ENCODE results near the gene ELN. TPM values are rescaled to one million over a fixed set of nuclear protein-coding genes. Genes with fewer than 3 reads are reported as not detected.

ELN gene
- total and polyA plus RNA-seq, 2 of the 4 experiments (the other 2 are of a cell fraction) = 2.2 to 14.3 TPM

- H3K36me3 ChIP-seq (ENCODE audit: control insufficient read depth, insufficient read depth, low read length) = no peaks in the 10 kb centered on the region
- H2BK20ac ChIP-seq (ENCODE audit: low read depth, low read length) = peak overlapping the region; percentile 72; the same call in 1 of the 2 replicates
- 0 out of 2 replicates have a peak, but pooled peaks cover 3% of the 10 kb centered on the region for H4K20me1 ChIP-seq (ENCODE audit: insufficient read depth, low read length)
- H3K56ac ChIP-seq (ENCODE audit: extremely low read depth, insufficient read depth, low read length) = no peak overlapping the region
- peak overlapping the region; percentile 44 for H3K4ac ChIP-seq (ENCODE audit: low read depth, low read length)
- H2AK5ac ChIP-seq (ENCODE audit: low read depth, low read length) = peak overlapping the region; percentile 51; the same call in 1 of the 2 replicates
- intact Hi-C loops (cut with micrococcal nuclease) = no loop called here
- H2AK9ac ChIP-seq (replicated peaks; ENCODE audit: low read depth, low read length, poor library complexity) = no peak overlapping the region
- H3K14ac ChIP-seq (replicated peaks; ENCODE audit: low read depth, low read length) = 0 out of 2 replicates have a peak overlapping the region, but pooled peaks have one; percentile 8
- no peak for DNase-seq
- 0 out of 3 replicates have a peak overlapping the region, but pooled peaks have one; percentile 76 for H2BK15ac ChIP-seq (ENCODE audit: low read depth, low read length)
- ChIA-PET POLR2A (ENCODE audit: unreplicated experiment) (no interaction called here), CTCF (no interaction called here)
- no peak overlapping the region for H4K5ac ChIP-seq (ENCODE audit: low read depth, low read length)
- peaks cover 4% of the 10 kb centered on the region for H3K9me3 ChIP-seq (ENCODE audit: control insufficient read depth, insufficient read depth, low read length)
- peaks cover 8% of the 10 kb centered on the region for H3K9me1 ChIP-seq (ENCODE audit: insufficient read depth, low read length)
- no peak overlapping the region for H3K23ac ChIP-seq (ENCODE audit: low read depth, low read length)
- peak overlapping the region; percentile 84; the same call in 1 of the 2 replicates for H3K27ac ChIP-seq (ENCODE audit: insufficient read depth, low read length)
- no peak overlapping the region for H3K9ac ChIP-seq (ENCODE audit: low read depth, low read length)
- in situ Hi-C loops (cut with MboI; ENCODE audit: low sequenced_read_pairs) = no loop called here
- H2BK5ac ChIP-seq (ENCODE audit: low read depth, low read length, poor library complexity, severe bottlenecking) = peak overlapping the region; percentile 30
- dilution Hi-C loops (cut with HindIII; ENCODE audit: low sequenced_read_pairs, unreplicated experiment) = no loop called here
- peak overlapping the region; percentile 37 to 40; a peak in 2 of 4 replicates for H4K8ac ChIP-seq (ENCODE audit: low read depth in 2 of 2, low read length in 2 of 2)
- no peak overlapping the region for H3K4me3 ChIP-seq (ENCODE audit: insufficient read depth, low read depth, low read length)
- no peaks in the 10 kb centered on the region for H3K27me3 ChIP-seq (ENCODE audit: control insufficient read depth, insufficient read depth, low read length)
- TF ChIP-seq POLR2A (IDR thresholded peaks at IDR 0.05; ENCODE audit: low read depth, low read length) (no peak), BHLHE40 (IDR thresholded peaks at IDR 0.05; ENCODE audit: low read depth, low read length) (no peak), FOS (IDR thresholded peaks at IDR 0.05; ENCODE audit: low read depth, low read length) (no peak), SMC3 (IDR thresholded peaks at IDR 0.05; ENCODE audit: low read depth, low read length) (no peak), MAZ (IDR thresholded peaks at IDR 0.05; ENCODE audit: borderline replicate concordance, low read depth, low read length) (no peak), RCOR1 (IDR thresholded peaks at IDR 0.05; ENCODE audit: insufficient replicate concordance, low read length) (no peak), CHD1 (IDR thresholded peaks at IDR 0.05; ENCODE audit: low read depth, low read length) (no peak), CEBPB (IDR thresholded peaks at IDR 0.05; ENCODE audit: low read depth, low read length) (no peak), MAFK (IDR thresholded peaks at IDR 0.05; ENCODE audit: low read depth, low read length) (no peak), NFE2L2 (IDR thresholded peaks at IDR 0.05; ENCODE audit: low read depth, low read length) (no peak), ELK1 (IDR thresholded peaks at IDR 0.05; ENCODE audit: borderline replicate concordance, low read depth, low read length) (no peak), MXI1 (IDR thresholded peaks at IDR 0.05; ENCODE audit: borderline replicate concordance, low read depth, low read length) (no peak), CTCF (conservative IDR thresholded peaks at IDR 0.05; ENCODE audit: low read depth, low read length) (no peak)
- TF ChIP-seq, protein P1, sequence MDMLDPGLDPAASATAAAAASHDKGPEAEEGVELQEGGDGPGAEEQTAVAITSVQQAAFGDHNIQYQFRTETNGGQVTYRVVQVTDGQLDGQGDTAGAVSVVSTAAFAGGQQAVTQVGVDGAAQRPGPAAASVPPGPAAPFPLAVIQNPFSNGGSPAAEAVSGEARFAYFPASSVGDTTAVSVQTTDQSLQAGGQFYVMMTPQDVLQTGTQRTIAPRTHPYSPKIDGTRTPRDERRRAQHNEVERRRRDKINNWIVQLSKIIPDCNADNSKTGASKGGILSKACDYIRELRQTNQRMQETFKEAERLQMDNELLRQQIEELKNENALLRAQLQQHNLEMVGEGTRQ (IDR thresholded peaks at IDR 0.05; ENCODE audit: low read depth, low read length) = no peak
- BruUV-seq (replicated peaks) = no TSS peak
- H3K79me1 ChIP-seq (ENCODE audit: low read depth in 1 of 2, low read length in 2 of 2) = no peaks in the 10 kb centered on the region; a peak in 1 of 4 replicates
- ATAC-seq (ENCODE audit: low read depth) = no peak
- H3K18ac ChIP-seq (ENCODE audit: low read depth, low read length) = no peak overlapping the region; the same call in 1 of the 2 replicates
- H4K91ac ChIP-seq (ENCODE audit: insufficient read depth, low read depth, low read length) = peak overlapping the region; percentile 45; the same call in 1 of the 2 replicates
- peaks cover 20% of the 10 kb centered on the region for H3K4me1 ChIP-seq (ENCODE audit: control insufficient read depth, insufficient read depth, low read length)
- no peak overlapping the region for H2AFZ ChIP-seq (replicated peaks; ENCODE audit: low read length, poor library complexity)
- H2BK120ac ChIP-seq (ENCODE audit: low read depth, low read length) = peak overlapping the region; percentile 56; the same call in 1 of the 2 replicates
- H3K4me2 ChIP-seq (ENCODE audit: low read depth, low read length) = no peak overlapping the region
Measured at GRCh38 chr7:73994761-73995160, 33.2 kb upstream of the ELN start.

Measured in IMR-90 (cell line).